SK-N-SH (cell line): ENCODE measurements around the gene CARD19. TPM values are rescaled to one million over a fixed set of nuclear protein-coding genes. Genes with fewer than 3 reads are reported as not detected.

Experiments used
- CTCF ChIA-PET: fragments of 300-600, 350-600 bp; formaldehyde crosslinking; extraction: SDS; loops from one replicate; lab custom pipeline; 2021; lab: Yijun Ruan, JAX
- POLR2A ChIA-PET: fragments of 350-600 bp; sonication (Branson Sonifier 250); formaldehyde crosslinking; extraction: SDS; loops from one replicate; lab custom pipeline; 2020; ENCODE audit warnings: antibody characterized with exemption, inconsistent platforms; lab: Yijun Ruan, JAX
- DNase-seq: peaks from one replicate; pipeline ENCODE4 v3.0.0; 2012
- H2AFZ ChIP-seq: fragments of 200-600 bp; sonication (generic); 2 replicates; pipeline ENCODE4 v1.8.1; 2016; ENCODE audit warnings: antibody characterized with exemption, mild to moderate bottlenecking, low read depth
- H3F3A ChIP-seq: fragments of 200-600 bp; sonication (generic); replicated peaks from 2 replicates; pipeline ENCODE3; 2016; ENCODE audit warnings: antibody characterized with exemption, mild to moderate bottlenecking; ENCODE audit not compliant: insufficient read depth
- H3K27ac ChIP-seq, 2 experiments: fragments of 200-500 bp in 1 of 2; fragments of 200-600 bp in 1 of 2; sonication (Bioruptor generic) in 1 of 2; sonication (generic), shearing (Covaris generic) in 1 of 2; 2 replicates each; pipeline versions ENCODE4 v1.5.1 to v1.6.1; 2014 to 2016; ENCODE audit warnings: low read depth in 2 of 2, inconsistent platforms in 1 of 2, low read length in 1 of 2, mild to moderate bottlenecking in 1 of 2, mixed read lengths in 1 of 2
- H3K27me3 ChIP-seq: fragments of 200-600 bp; sonication (generic), shearing (Covaris generic); 2 replicates; pipeline ENCODE4 v1.6.1; 2016; ENCODE audit warnings: mixed run types; ENCODE audit not compliant: insufficient read depth
- H3K36me3 ChIP-seq, 2 experiments: fragments of 200-500 bp in 1 of 2; fragments of 200-600 bp in 1 of 2; sonication (Bioruptor generic) in 1 of 2; sonication (generic) in 1 of 2; replicated peaks in 1 of 2; 2 replicates each; pipeline versions ENCODE3 to v1.5.1; 2014 to 2016; ENCODE audit warnings: low read length in 1 of 2, mild to moderate bottlenecking in 1 of 2; ENCODE audit not compliant: insufficient read depth in 2 of 2, control insufficient read depth in 1 of 2
- H3K4me1 ChIP-seq, 2 experiments: fragments of 200-500 bp in 1 of 2; fragments of 200-600 bp in 1 of 2; sonication (Bioruptor generic) in 1 of 2; sonication (generic), shearing (Covaris generic) in 1 of 2; 2 replicates each; pipeline versions ENCODE4 v1.5.1 to v1.6.1; 2014 to 2016; ENCODE audit warnings: low read depth in 1 of 2, low read length in 1 of 2, mixed run types in 1 of 2; ENCODE audit not compliant: insufficient read depth in 2 of 2, control insufficient read depth in 1 of 2
- H3K4me2 ChIP-seq: fragments of 200-600 bp; sonication (generic), shearing (Covaris generic); 2 replicates; pipeline ENCODE4 v1.6.1; 2017; ENCODE audit warnings: mixed run types
- H3K4me3 ChIP-seq, 2 experiments: fragments of 200-500 bp in 1 of 2; fragments of 200-600 bp in 1 of 2; sonication (Bioruptor generic) in 1 of 2; sonication (generic), shearing (Covaris generic) in 1 of 2; 2 replicates each; pipeline versions ENCODE4 v1.5.1 to v1.8.1; 2014 to 2016; ENCODE audit warnings: low read depth in 2 of 2, inconsistent platforms in 1 of 2, low read length in 1 of 2, mild to moderate bottlenecking in 1 of 2, mixed read lengths in 1 of 2, moderate library complexity in 1 of 2
- H3K79me2 ChIP-seq: fragments of 200-600 bp; sonication (generic); 2 replicates; pipeline ENCODE4 v1.8.1; 2017; ENCODE audit warnings: mild to moderate bottlenecking; ENCODE audit not compliant: insufficient read depth
- H3K9ac ChIP-seq: fragments of 200-600 bp; sonication (generic); 2 replicates; pipeline ENCODE4 v1.6.1; 2017; ENCODE audit warnings: mixed run types
- H3K9me2 ChIP-seq: fragments of 200-600 bp; sonication (generic); 2 replicates; pipeline ENCODE4 v1.6.1; 2017; ENCODE audit warnings: mixed run types
- H3K9me3 ChIP-seq: fragments of 200-600 bp; sonication (generic); 2 replicates; pipeline ENCODE4 v1.6.1; 2017; ENCODE audit warnings: mixed run types, mild to moderate bottlenecking, moderate library complexity
- H4K20me1 ChIP-seq: fragments of 200-600 bp; sonication (generic); 2 replicates; pipeline ENCODE4 v1.6.1; 2017; ENCODE audit warnings: mild to moderate bottlenecking, mixed run types; ENCODE audit not compliant: insufficient read depth
- ELF1 ChIP-seq: IDR thresholded peaks from 2 replicates; pipeline ENCODE4 v1.4.0; 2012
- FOXM1 ChIP-seq: IDR thresholded peaks from 2 replicates; pipeline ENCODE4 v1.4.0; 2012; ENCODE audit warnings: low read depth, mild to moderate bottlenecking
- GABPA ChIP-seq: IDR thresholded peaks from 2 replicates; pipeline ENCODE4 v1.4.0; 2012; ENCODE audit warnings: low read depth, mild to moderate bottlenecking
- NRF1 ChIP-seq: IDR thresholded peaks from 2 replicates; pipeline ENCODE4 v1.6.1; 2012; ENCODE audit warnings: low read depth, mild to moderate bottlenecking, low read length
- RAD21 ChIP-seq: IDR thresholded peaks from 2 replicates; pipeline ENCODE4 v1.6.1; 2012; ENCODE audit warnings: mild to moderate bottlenecking, low read length
- RXRA ChIP-seq: IDR thresholded peaks from 2 replicates; pipeline ENCODE4 v1.4.0; 2012; ENCODE audit warnings: low read depth, mild to moderate bottlenecking, borderline replicate concordance
- SMC3 ChIP-seq: IDR thresholded peaks from 2 replicates; pipeline ENCODE4 v1.6.1; 2012; ENCODE audit warnings: low read depth, low read length, improper control_type of control experiment
- TCF12 ChIP-seq: IDR thresholded peaks from 2 replicates; pipeline ENCODE4 v1.4.0; 2012
- TEAD4 ChIP-seq: IDR thresholded peaks from 2 replicates; pipeline ENCODE4 v1.4.0; 2012; ENCODE audit warnings: mild to moderate bottlenecking, borderline replicate concordance; ENCODE audit not compliant: insufficient read depth
- YY1 ChIP-seq: IDR thresholded peaks from 2 replicates; pipeline ENCODE4 v1.4.0; 2012; ENCODE audit warnings: low read depth, mild to moderate bottlenecking
- WGBS: methylation state at CpG from one replicate; pipeline ENCODE4 v1.1.6; 2017; ENCODE audit warnings: low lambda C conversion rate; 5-methylcytosine and 5-hydroxymethylcytosine counted together
- polyA plus RNA-seq, 3 experiments: library from polyadenylated mRNA; depleted of rRNA; stranded (reverse); fragments of >200 nt; gene quantifications; 2 replicates each; pipeline ENCODE4 v1.2.3, GENCODE V29; 2012

The CARD19 gene
- polyA plus RNA-seq, 1 of the 3 experiments (the other 2 are of a cell fraction), result 165 TPM

DNA sequence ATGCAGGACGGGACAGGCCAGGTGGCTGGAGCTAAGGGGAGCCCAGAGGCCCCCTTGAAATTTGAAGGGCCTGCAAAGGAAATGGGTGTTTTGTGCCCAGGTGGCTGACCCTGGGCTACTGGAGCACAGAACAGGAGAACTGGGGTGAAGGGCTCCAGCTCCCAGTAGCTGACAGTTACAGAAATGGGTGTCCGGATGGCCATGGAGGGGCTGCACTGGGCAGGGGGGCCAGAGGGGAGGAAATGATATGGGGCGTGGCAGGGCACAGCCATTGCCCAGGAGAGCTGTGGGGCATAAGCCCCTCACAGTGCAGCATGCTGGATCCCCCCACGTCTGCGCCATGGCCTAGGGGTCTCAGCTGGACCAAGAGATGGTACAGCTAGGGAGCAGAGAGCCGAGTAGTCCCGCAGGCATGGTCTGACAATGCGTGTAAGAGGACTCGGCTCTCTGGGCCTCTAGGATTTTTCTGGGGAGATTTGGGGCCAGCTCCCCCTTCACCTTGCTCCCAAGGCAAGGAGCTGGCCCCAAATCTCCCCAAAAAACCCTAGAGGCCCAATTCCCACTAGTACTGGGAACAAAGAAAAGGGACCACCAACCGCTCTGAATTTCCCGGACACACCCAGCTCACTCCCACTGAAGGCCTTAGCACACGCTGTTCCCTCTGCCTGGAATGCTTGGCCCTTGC lies 7.9 kb upstream of the CARD19 start:
- Histone ChIP-seq H3K9ac (no peak overlapping the region), H3K27me3 (no peaks in the 10 kb centered on the region), H2AFZ (no peak overlapping the region), H3K27ac (no peak overlapping the region), H3K4me2 (no peak overlapping the region), H3K4me3 (no peak overlapping the region), H3K79me2 (no peaks in the 10 kb centered on the region), H4K20me1 (no peaks in the 10 kb centered on the region), H3K4me1 (no peaks in the 10 kb centered on the region; a peak in 1 of 4 replicates), H3K36me3 (no peaks in the 10 kb centered on the region), H3K9me2 (no peaks in the 10 kb centered on the region), H3K9me3 (no peaks in the 10 kb centered on the region), H3F3A (peaks cover 12% of the 10 kb centered on the region)
- CTCF ChIA-PET, result interaction anchor here (0.8 to 1.2 kb wide), 2 partner anchors 21 to 85 kb away, joined by 3 to 5 read pairs; no protein-coding TSS in a partner anchor
- WGBS, result 72% methylated on average over 10 of the region's 12 CpGs
- POLR2A ChIA-PET, result interaction anchor here (0.7 kb wide), 1 partner anchor 51 kb away, joined by 4 read pairs; no protein-coding TSS in a partner anchor
- no peak for TF ChIP-seq GABPA
- DNase-seq, result peak; percentile 5

DNA sequence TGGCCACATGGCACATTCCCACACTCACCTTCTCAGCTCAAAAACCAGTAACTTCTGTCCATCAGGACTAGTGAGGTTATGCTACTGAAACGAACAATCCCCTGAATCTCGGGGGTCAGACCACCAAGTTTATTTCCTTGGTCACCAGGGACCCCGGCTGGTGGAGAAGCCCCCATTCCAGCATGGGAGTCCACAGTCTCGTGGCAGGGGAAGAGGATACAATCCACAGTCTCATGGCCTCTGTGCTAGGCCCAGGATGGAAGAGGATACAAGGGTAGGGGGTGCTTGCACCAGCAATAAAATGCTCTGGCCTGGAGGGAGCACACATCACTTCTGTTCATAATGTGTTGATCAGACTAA lies 7.4 kb upstream of the CARD19 start:
- DNase-seq, result peak; percentile 2
- no peak for TF ChIP-seq SMC3
- no peak for TF ChIP-seq ELF1
- no peak for TF ChIP-seq TEAD4
- TF ChIP-seq NRF1, result no peak
- no peak for TF ChIP-seq FOXM1
- no peak overlapping the region for H3K4me3 ChIP-seq
- CTCF ChIA-PET, result interaction anchor here (1.0 kb wide), 1 partner anchor 216 kb away, joined by 3 read pairs; no protein-coding TSS in a partner anchor
- 42% methylated on average over 4 of the region's 4 CpGs for WGBS
- no peaks in the 10 kb centered on the region for H3K9me2 ChIP-seq
- no peaks in the 10 kb centered on the region for H3K79me2 ChIP-seq
- H3K9me3 ChIP-seq, result no peaks in the 10 kb centered on the region
- H3K9ac ChIP-seq, result no peak overlapping the region
- POLR2A ChIA-PET, result no interaction called here
- H3F3A ChIP-seq, result peaks cover 12% of the 10 kb centered on the region
- H3K27ac ChIP-seq, result no peak overlapping the region
- peaks cover 0 to 2% of the 10 kb centered on the region in 2 experiments; a peak in 1 of 4 replicates for H3K4me1 ChIP-seq
- no peaks in the 10 kb centered on the region for H3K27me3 ChIP-seq
- no peaks in the 10 kb centered on the region for H4K20me1 ChIP-seq
- H2AFZ ChIP-seq, result no peak overlapping the region
- H3K36me3 ChIP-seq, result no peaks in the 10 kb centered on the region
- H3K4me2 ChIP-seq, result no peak overlapping the region

DNA sequence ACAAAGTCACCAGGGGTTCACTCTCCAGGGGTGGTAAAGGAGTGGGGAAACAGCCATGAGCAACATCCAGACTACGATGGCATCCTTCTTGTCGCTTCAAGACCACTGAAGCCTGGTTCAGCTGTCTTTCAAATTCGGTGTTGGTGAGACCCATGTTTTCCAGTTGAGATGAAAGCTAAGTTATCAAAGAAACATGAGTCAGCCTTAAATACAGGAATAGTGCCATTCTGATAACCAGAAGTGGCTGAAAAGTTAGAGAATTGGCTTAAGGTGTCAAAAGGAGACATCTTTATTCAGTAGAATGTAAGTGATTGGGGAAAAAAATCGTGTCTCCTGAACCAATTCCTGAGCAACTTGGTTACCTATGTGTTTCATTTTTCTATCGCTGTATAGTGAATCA lies 7.0 kb upstream of the CARD19 start:
- H3K4me1 ChIP-seq, result peaks cover 0 to 6% of the 10 kb centered on the region in 2 experiments; a peak in 1 of 4 replicates
- 68% methylated on average over 5 of the region's 5 CpGs for WGBS
- H3K27ac ChIP-seq, result no peak overlapping the region
- no peak for TF ChIP-seq TCF12
- TF ChIP-seq NRF1, result no peak
- TF ChIP-seq YY1, result no peak
- no peak for TF ChIP-seq RXRA
- no peak for TF ChIP-seq RAD21
- TF ChIP-seq, all 33 proteins: peak for 0
- DNase-seq, result no peak
- no peak overlapping the region for H3K9ac ChIP-seq
- no peak overlapping the region for H2AFZ ChIP-seq
- H3K9me3 ChIP-seq, result no peaks in the 10 kb centered on the region
- ChIA-PET CTCF (interaction anchor here (1.0 kb wide), 1 partner anchor 216 kb away, joined by 3 read pairs; no protein-coding TSS in a partner anchor), POLR2A (no interaction called here)
- H3K36me3 ChIP-seq, result no peaks in the 10 kb centered on the region
- H3K4me3 ChIP-seq, result no peak overlapping the region
- no peak overlapping the region for H3K4me2 ChIP-seq
- no peaks in the 10 kb centered on the region for H3K27me3 ChIP-seq
- no peaks in the 10 kb centered on the region for H3K9me2 ChIP-seq
- H4K20me1 ChIP-seq, result no peaks in the 10 kb centered on the region
- H3K79me2 ChIP-seq, result no peaks in the 10 kb centered on the region
- H3F3A ChIP-seq, result peaks cover 12% of the 10 kb centered on the region
